ENCODE data around the gene CHD6. TPM values are rescaled to one million over a fixed set of nuclear protein-coding genes. Genes with fewer than 3 reads are reported as not detected.

CHD6 gene
- polyA plus RNA-seq, 1 experiment: 16.4 TPM

DNA sequence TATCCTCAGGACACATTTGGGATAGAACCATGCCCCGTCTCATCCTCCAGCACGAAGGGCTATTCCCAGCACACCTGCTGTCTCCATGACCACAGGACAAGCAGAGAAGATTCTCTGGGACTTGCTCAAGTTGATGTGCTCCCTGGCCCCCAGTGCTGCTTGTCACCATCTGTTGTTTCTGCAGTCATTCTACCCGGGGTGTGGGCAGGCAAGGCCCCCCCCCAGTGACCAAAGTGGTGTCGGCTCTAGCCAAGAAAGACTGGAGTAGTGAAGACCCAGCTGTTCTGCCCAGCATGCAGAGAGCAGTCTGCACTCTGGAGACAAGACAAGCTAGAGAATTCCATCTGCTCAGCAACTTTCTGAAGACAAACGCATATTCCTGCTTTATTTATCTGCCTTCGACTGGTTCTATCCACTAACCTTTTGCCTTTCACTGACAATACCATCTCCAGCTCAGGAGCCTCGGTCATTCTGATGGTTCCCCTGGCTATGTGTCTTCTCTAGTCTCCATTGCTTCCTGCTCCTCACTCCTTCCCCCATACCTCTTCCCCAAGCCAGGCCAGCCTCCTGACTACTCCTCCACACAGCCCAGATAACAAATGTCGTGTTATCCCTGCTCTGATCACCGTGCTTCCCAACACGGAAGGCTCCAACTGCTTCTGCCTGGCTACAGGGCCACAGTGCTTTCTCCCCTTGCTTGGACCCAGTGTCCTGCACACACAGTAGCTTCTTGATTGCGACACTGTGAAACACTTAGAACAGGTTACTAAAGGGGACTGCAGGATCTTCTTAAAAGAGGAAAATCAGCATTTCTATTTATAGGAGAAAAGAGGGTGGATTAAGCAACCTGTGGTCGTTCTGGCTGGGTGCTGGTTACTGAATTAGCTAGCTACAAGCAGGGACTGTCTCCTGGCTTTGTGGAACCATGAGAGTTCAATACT lies 164.9 kb downstream of the CHD6 start:
- TF ChIP-seq, protein P1, sequence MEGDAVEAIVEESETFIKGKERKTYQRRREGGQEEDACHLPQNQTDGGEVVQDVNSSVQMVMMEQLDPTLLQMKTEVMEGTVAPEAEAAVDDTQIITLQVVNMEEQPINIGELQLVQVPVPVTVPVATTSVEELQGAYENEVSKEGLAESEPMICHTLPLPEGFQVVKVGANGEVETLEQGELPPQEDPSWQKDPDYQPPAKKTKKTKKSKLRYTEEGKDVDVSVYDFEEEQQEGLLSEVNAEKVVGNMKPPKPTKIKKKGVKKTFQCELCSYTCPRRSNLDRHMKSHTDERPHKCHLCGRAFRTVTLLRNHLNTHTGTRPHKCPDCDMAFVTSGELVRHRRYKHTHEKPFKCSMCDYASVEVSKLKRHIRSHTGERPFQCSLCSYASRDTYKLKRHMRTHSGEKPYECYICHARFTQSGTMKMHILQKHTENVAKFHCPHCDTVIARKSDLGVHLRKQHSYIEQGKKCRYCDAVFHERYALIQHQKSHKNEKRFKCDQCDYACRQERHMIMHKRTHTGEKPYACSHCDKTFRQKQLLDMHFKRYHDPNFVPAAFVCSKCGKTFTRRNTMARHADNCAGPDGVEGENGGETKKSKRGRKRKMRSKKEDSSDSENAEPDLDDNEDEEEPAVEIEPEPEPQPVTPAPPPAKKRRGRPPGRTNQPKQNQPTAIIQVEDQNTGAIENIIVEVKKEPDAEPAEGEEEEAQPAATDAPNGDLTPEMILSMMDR (IDR thresholded peaks at IDR 0.05; ENCODE audit: insufficient read depth, low read depth, low read length): no peak
- POLR2A ChIA-PET: interaction anchor here (0.6 kb wide), 1 partner anchor 9 kb away, joined by 3 read pairs; no protein-coding TSS in a partner anchor
- CTCF ChIA-PET: interaction anchor here (0.8 to 1.5 kb wide), 2 partner anchors 14 to 23 kb away, joined by 3 read pairs; no protein-coding TSS in a partner anchor
- H3K36me3 ChIP-seq (ENCODE audit: control insufficient read depth, insufficient read depth, low read length): peaks cover 24% of the 10 kb centered on the region
- no peaks in the 10 kb centered on the region for H3K27me3 ChIP-seq (ENCODE audit: control insufficient read depth, insufficient read depth, low read length)
- DNase-seq (ENCODE audit: low read depth): no peak
- H3K4me3 ChIP-seq (ENCODE audit: low read depth, low read length): no peak overlapping the region

DNA sequence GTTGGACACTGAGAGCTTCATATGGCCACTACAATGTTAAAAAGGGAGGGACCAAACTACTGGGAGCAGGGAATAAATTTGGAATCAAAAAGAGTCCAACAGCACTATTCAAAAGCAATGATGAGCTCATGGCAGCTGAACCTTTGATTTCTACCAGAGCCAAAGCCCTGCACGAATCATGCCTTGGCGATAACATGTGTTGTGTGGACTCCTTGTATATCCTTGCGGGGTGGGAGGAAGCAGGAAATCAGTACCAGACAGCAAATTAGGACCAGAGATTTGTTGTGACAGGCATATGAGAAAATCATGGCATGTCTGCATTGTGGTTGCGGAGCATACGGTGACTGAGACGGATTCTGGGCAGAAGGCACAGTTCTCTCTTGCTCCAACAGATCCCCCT lies 166.0 kb downstream of the CHD6 start:
- CTCF ChIA-PET: no interaction called here
- TF ChIP-seq, protein P1 (IDR thresholded peaks at IDR 0.05; ENCODE audit: insufficient read depth, low read depth, low read length): no peak
- no peak for DNase-seq (ENCODE audit: low read depth)
- Histone ChIP-seq H3K36me3 (ENCODE audit: control insufficient read depth, insufficient read depth, low read length) (peaks cover 25% of the 10 kb centered on the region), H3K4me3 (ENCODE audit: low read depth, low read length) (no peak overlapping the region), H3K27me3 (ENCODE audit: control insufficient read depth, insufficient read depth, low read length) (no peaks in the 10 kb centered on the region)
- POLR2A ChIA-PET: interaction anchor here (0.6 kb wide), 1 partner anchor 10 kb away, joined by 3 read pairs; no protein-coding TSS in a partner anchor

DNA sequence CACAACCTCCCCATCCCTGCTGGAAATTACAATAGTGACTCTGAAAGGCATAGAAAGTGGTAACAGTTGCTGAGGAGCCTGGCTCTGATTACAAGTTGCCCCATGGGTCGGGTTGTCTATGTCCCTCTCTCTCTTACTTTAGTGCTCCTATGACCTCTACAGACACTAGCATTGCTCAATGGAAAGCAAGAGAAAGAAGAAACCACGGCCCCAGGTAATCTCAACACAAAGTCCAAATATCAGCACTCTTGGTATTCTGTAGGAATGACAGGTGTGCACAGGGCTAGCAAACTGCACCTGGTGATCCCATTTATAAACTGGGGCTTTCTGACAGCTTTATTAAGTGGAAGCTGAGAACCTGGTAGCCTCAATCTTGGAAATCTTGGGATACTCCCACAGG lies 171.2 kb downstream of the CHD6 start:
- peaks cover 25% of the 10 kb centered on the region for H3K36me3 ChIP-seq (ENCODE audit: control insufficient read depth, insufficient read depth, low read length)
- ChIA-PET POLR2A (no interaction called here), CTCF (interaction anchor here (1.2 to 1.3 kb wide), 2 partner anchors 9 kb away, joined by 3 read pairs; no protein-coding TSS in a partner anchor)
- H3K4me3 ChIP-seq (ENCODE audit: low read depth, low read length): no peak overlapping the region
- H3K27me3 ChIP-seq (ENCODE audit: control insufficient read depth, insufficient read depth, low read length): no peaks in the 10 kb centered on the region
- TF ChIP-seq, protein P1 (IDR thresholded peaks at IDR 0.05; ENCODE audit: insufficient read depth, low read depth, low read length): no peak
- DNase-seq (ENCODE audit: low read depth): no peak

DNA sequence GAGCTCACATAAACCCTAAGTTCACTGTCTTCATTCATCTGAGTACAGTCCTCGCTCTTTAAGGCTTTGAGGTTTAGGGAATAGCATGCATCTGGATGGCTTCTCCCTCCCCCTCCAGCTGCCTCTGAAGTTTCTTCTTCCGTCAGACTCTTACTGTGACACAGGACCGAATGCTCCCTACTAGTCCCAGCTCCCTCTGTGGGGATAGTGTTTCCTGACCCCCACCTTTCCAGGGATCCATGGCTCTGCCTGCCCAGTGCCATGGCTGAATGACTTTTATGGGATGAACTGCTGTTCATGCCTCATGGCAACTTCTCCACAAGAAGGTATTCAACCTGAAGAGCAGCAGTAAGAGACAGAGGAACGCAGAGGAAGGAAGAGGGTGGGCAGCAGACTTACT lies 171.7 kb downstream of the CHD6 start:
- ChIA-PET POLR2A (no interaction called here), CTCF (interaction anchor here (1.3 to 1.7 kb wide), 2 partner anchors 8 to 10 kb away, joined by 3 to 4 read pairs; no protein-coding TSS in a partner anchor)
- no peak for DNase-seq (ENCODE audit: low read depth)
- H3K27me3 ChIP-seq (ENCODE audit: control insufficient read depth, insufficient read depth, low read length): no peaks in the 10 kb centered on the region
- H3K36me3 ChIP-seq (ENCODE audit: control insufficient read depth, insufficient read depth, low read length): peaks cover 21% of the 10 kb centered on the region
- no peak overlapping the region for H3K4me3 ChIP-seq (ENCODE audit: low read depth, low read length)
- TF ChIP-seq, protein P1 (IDR thresholded peaks at IDR 0.05; ENCODE audit: insufficient read depth, low read depth, low read length): no peak

DNA sequence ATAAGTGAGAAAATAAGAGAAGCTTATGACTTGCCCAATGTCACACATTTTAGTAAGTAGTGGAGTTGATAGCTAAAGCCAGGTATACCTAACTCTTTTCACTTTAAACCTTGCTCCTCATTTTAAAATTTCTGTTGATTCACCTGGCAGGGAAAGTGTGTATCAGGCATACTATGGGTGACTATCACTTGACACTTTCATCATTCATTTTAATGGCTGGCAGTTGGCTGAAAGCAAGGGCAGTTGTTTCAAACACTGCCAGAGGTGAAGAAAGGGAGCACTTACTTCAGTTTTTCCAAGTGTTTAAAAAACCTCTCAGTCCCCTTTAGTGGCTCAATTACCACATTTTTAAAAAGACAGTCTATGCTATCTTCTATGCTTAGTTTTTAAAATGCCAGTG lies 173.4 kb downstream of the CHD6 start:
- no peaks in the 10 kb centered on the region for H3K27me3 ChIP-seq (ENCODE audit: control insufficient read depth, insufficient read depth, low read length)
- TF ChIP-seq, protein P1 (IDR thresholded peaks at IDR 0.05; ENCODE audit: insufficient read depth, low read depth, low read length): no peak
- POLR2A ChIA-PET: interaction anchor here (0.6 kb wide), 1 partner anchor 8 kb away, joined by 3 read pairs; no protein-coding TSS in a partner anchor
- CTCF ChIA-PET: no interaction called here
- no peak for DNase-seq (ENCODE audit: low read depth)
- no peak overlapping the region for H3K4me3 ChIP-seq (ENCODE audit: low read depth, low read length)
- peaks cover 16% of the 10 kb centered on the region for H3K36me3 ChIP-seq (ENCODE audit: control insufficient read depth, insufficient read depth, low read length)

All from BJ (cell line).